ENCODE data around the gene RER1. TPM values are rescaled to one million over a fixed set of nuclear protein-coding genes. Genes with fewer than 3 reads are reported as not detected.

Gene RER1
- total RNA-seq, 3 donors from 2014 or later, result 58.3 to 75.1 (median 70.4) TPM

GRCh38 chr1:2372551-2373490, 18.8 kb upstream of the RER1 start:
- Histone ChIP-seq H3K9me3 (no peaks in the 10 kb centered on the region), H3K4me3 (no peak overlapping the region), H3K36me3 (no peaks in the 10 kb centered on the region), H3K4me1 (no peaks in the 10 kb centered on the region), H3K27me3 (no peaks in the 10 kb centered on the region), H3K27ac (no peak overlapping the region)
- intact Hi-C loops (cut with DNase I; ENCODE audit: low total_unique reads), result no loop called here
- no peak for DNase-seq (ENCODE audit: low spot score in 2 of 2)
- TF ChIP-seq POLR2A (IDR thresholded peaks at IDR 0.05), result no peak
- TF ChIP-seq CTCF (IDR thresholded peaks at IDR 0.05), result no peak
- TF ChIP-seq POLR2AphosphoS5 (IDR thresholded peaks at IDR 0.05), result no peak

GRCh38 chr1:2373551-2374251, 17.9 kb upstream of the RER1 start:
- no peak for TF ChIP-seq POLR2AphosphoS5 (IDR thresholded peaks at IDR 0.05)
- TF ChIP-seq POLR2A (IDR thresholded peaks at IDR 0.05), result no peak
- no peak for TF ChIP-seq CTCF (IDR thresholded peaks at IDR 0.05)
- H3K27ac ChIP-seq, result no peak overlapping the region
- no peak for DNase-seq (ENCODE audit: low spot score in 2 of 2)
- H3K4me1 ChIP-seq, result no peaks in the 10 kb centered on the region
- no peaks in the 10 kb centered on the region for H3K9me3 ChIP-seq
- intact Hi-C loops (cut with DNase I; ENCODE audit: low total_unique reads), result no loop called here
- H3K36me3 ChIP-seq, result no peaks in the 10 kb centered on the region
- H3K4me3 ChIP-seq, result no peak overlapping the region
- no peaks in the 10 kb centered on the region for H3K27me3 ChIP-seq

DNA sequence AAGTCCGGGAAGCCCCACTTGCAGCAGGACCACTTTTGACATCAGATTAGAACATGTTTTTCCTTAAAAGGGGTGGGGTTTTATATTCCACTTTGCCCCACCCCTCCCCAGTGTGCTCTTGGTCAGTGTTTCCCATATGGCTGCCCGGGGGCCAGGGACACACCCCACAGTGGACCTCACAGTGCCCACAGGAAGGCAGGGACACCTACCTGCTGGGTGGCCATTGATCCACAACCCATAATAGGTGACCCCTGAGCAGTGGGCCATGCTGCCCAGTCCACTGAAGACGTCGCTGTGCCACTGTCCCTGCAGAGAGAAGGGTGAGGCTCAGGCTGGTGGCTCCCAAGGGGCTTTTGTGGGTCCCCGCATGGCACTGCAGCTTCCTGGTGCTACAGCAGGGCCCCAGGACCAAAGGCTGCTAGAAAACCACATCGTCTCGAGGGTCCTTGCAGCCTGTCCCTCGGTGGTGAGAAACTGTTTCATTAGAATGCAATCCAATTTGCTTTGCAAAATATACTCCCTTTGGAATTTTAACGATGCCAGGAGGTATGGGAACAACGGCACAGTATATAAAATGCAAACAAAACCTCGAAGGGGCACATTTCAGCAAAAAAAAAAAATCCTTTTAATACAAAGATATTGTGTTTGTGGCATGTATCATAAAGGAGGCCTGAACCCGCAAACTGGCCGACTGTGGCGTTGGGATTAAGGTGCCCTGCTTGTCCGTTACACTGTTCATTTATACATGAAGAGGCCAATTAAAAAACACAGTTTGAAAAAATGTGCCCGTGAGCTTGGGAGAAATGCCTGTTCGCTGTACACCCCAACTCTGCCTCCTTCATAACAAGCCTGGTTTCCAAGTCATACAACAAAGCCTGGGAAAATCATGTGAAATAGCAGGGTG, 17.1 kb upstream of the RER1 start:
- no peak overlapping the region for H3K4me3 ChIP-seq
- no peaks in the 10 kb centered on the region for H3K36me3 ChIP-seq
- TF ChIP-seq POLR2A (IDR thresholded peaks at IDR 0.05) (no peak), CTCF (IDR thresholded peaks at IDR 0.05) (no peak), POLR2AphosphoS5 (IDR thresholded peaks at IDR 0.05) (no peak)
- intact Hi-C loops (cut with DNase I; ENCODE audit: low total_unique reads), result no loop called here
- no peak overlapping the region for H3K27ac ChIP-seq
- H3K27me3 ChIP-seq, result no peaks in the 10 kb centered on the region
- DNase-seq (ENCODE audit: low spot score in 2 of 2), result no peak
- no peaks in the 10 kb centered on the region for H3K4me1 ChIP-seq
- H3K9me3 ChIP-seq, result no peaks in the 10 kb centered on the region

DNA sequence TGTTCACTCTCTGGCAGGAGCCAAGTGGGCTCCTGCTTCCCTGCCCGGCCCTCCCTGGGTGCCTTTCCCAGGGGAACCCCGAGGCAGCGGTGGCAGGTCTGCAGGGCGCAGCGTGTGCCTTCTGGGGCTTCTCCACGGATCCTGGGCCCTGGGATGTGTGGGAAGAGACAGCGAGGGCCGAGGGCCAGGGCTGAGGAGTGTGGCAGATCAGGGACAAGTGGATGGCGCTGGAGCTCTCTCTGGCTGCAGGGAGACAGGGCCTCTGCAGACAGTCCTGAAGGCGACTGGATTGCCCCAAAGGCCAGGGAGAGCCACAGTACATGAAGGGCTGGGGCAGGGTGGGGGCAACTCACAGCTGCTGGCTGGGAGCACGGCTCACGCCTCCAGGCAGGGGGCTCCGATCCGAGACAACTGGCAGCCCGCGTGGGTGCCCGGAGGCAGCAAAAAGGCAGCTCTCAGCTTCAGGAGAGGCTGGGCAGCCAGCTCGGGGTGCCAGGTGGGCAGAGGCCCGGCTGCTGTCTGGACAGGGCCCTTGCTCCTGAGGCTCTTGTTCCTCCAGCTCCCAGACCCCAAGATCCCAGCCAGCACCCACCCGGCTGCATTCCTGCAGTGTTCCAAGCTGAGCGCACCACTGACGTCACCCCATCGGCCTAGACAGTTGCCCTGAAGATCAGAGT, 16.3 kb upstream of the RER1 start:
- H3K4me1 ChIP-seq, result no peaks in the 10 kb centered on the region
- no peaks in the 10 kb centered on the region for H3K9me3 ChIP-seq
- H3K27ac ChIP-seq, result no peak overlapping the region
- no peak overlapping the region for H3K4me3 ChIP-seq
- intact Hi-C loops (cut with DNase I; ENCODE audit: low total_unique reads), result no loop called here
- no peaks in the 10 kb centered on the region for H3K27me3 ChIP-seq
- no peak for DNase-seq (ENCODE audit: low spot score in 2 of 2)
- no peaks in the 10 kb centered on the region for H3K36me3 ChIP-seq
- TF ChIP-seq CTCF (IDR thresholded peaks at IDR 0.05) (no peak), POLR2A (IDR thresholded peaks at IDR 0.05) (no peak), POLR2AphosphoS5 (IDR thresholded peaks at IDR 0.05) (no peak)

Data from breast epithelium (tissue), 4 donors.